ENCODE results near the gene ALS2. TPM values are rescaled to one million over a fixed set of nuclear protein-coding genes. Genes with fewer than 3 reads are reported as not detected.

The ALS2 gene
- total RNA-seq, 1 donor from 2014 or later, result 42.0 TPM

GRCh38 chr2:201698588-201699226 is 82.0 kb downstream of the ALS2 start, which contains the start of gene MPP4:
Gene MPP4, minus strand, starts transcription at chr2:201698644. Its CDS starts 4,690 bp downstream, at chr2:201693954.
- no peak for TF ChIP-seq CTCF (IDR thresholded peaks at IDR 0.05; ENCODE audit: borderline replicate concordance)
- DNase-seq, result no peak
- Histone ChIP-seq H3K9me3 (replicated peaks) (no peaks in the 10 kb centered on the region), H3K27me3 (ENCODE audit: low read depth) (no peaks in the 10 kb centered on the region), H3K4me3 (no peak within 1 kb of the TSS), H3K27ac (replicated peaks) (peak within 1 kb of the TSS; percentile 45), H3K4me1 (peaks cover 39% of the 10 kb centered on the region), H3K36me3 (peaks cover 38% of the 10 kb centered on the region)
- intact Hi-C loops (cut with micrococcal nuclease), result no loop called here

- H3K27me3 ChIP-seq (ENCODE audit: low read depth), result no peaks in the 10 kb centered on the region
- TF ChIP-seq CTCF (IDR thresholded peaks at IDR 0.05; ENCODE audit: borderline replicate concordance), result no peak
- H3K36me3 ChIP-seq, result peaks cover 30% of the 10 kb centered on the region
- intact Hi-C loops (cut with micrococcal nuclease), result no loop called here
- no peak for DNase-seq
- no peak overlapping the region for H3K4me3 ChIP-seq
- no peaks in the 10 kb centered on the region for H3K9me3 ChIP-seq (replicated peaks)
- H3K27ac ChIP-seq (replicated peaks), result peak overlapping the region; percentile 2
- H3K4me1 ChIP-seq, result peaks cover 39% of the 10 kb centered on the region
Measured at GRCh38 chr2:201697899-201698298, 82.8 kb downstream of the ALS2 start.

GRCh38 chr2:201696151-201696659 is 84.5 kb downstream of the ALS2 start:
- H3K27me3 ChIP-seq (ENCODE audit: low read depth), result no peaks in the 10 kb centered on the region
- H3K9me3 ChIP-seq (replicated peaks), result no peaks in the 10 kb centered on the region
- intact Hi-C loops (cut with micrococcal nuclease), result no loop called here
- H3K4me3 ChIP-seq, result no peak overlapping the region
- H3K4me1 ChIP-seq, result peaks cover 39% of the 10 kb centered on the region
- DNase-seq, result no peak
- no peak for TF ChIP-seq CTCF (IDR thresholded peaks at IDR 0.05; ENCODE audit: borderline replicate concordance)
- peaks cover 13% of the 10 kb centered on the region for H3K36me3 ChIP-seq
- peak overlapping the region; percentile 6 for H3K27ac ChIP-seq (replicated peaks)

GRCh38 chr2:201685156-201685555 is 95.6 kb downstream of the ALS2 start:
- H3K9me3 ChIP-seq (replicated peaks), result no peaks in the 10 kb centered on the region
- no peaks in the 10 kb centered on the region for H3K36me3 ChIP-seq
- TF ChIP-seq CTCF (IDR thresholded peaks at IDR 0.05; ENCODE audit: borderline replicate concordance), result no peak
- intact Hi-C loops (cut with micrococcal nuclease), result no loop called here
- no peaks in the 10 kb centered on the region for H3K4me1 ChIP-seq
- no peak overlapping the region for H3K27ac ChIP-seq (replicated peaks)
- DNase-seq, result no peak
- no peak overlapping the region for H3K4me3 ChIP-seq
- H3K27me3 ChIP-seq (ENCODE audit: low read depth), result peaks cover 7% of the 10 kb centered on the region

GRCh38 chr2:201680743-201681142 is 100.0 kb downstream of the ALS2 start:
- intact Hi-C loops (cut with micrococcal nuclease), result no loop called here
- Histone ChIP-seq H3K4me3 (no peak overlapping the region), H3K27me3 (ENCODE audit: low read depth) (peaks cover 12% of the 10 kb centered on the region), H3K9me3 (replicated peaks) (no peaks in the 10 kb centered on the region), H3K36me3 (no peaks in the 10 kb centered on the region), H3K27ac (replicated peaks) (no peak overlapping the region), H3K4me1 (no peaks in the 10 kb centered on the region)
- no peak for DNase-seq
- peak; percentile 38 for TF ChIP-seq CTCF (IDR thresholded peaks at IDR 0.05; ENCODE audit: borderline replicate concordance)
